ENCODE data around the gene PPRC1.
"Not testable (repeated sequence)": the region's sequence is repeated elsewhere in the genome, so short reads cannot be mapped to it uniquely, and the experiment has no call there.

Gene PPRC1

DNA sequence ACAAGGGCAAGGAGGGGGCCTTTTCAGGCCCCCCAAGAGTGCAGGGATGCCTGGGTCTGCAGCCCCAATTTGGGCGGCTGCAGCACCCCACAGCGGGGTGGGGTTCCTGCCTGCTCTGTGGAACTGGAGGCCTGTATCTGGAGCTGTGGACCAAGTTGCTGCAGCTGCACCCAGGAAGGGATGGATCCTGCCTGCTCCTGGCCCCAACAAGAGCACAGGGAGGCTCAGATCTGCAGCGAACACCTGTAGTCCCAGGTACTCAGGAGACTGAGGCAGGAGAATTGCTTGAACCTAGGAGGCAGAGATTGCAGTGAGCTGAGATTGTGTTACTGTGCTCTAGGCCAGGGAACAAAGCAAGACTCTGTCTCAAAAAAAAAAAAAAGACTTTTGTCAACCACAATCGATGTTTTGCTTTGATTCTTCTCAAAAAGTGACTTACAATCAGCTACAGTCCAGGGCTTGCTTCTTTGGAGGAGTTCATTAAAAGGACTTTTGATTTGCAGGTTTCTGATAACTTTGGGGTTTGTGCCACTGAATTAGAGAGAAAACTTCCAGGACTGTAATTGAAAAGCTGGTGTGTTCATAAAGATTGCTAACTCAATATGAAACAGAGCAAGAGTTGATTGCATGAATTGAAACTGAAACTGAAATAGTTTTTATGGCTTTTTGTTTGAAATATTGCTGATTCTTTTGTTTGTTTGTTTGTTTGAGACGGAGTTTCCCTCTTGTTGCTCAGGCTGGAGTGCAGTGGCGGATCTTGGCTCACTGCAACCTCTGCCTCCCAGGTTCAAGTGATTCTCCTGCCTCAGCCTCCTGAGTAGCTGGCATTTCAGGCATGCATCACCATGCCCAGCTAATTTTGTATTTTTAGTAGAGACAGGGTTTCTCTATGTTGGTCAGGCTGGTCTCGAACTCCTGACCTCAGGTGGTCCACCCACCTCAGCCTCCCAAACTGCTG, 56.4 kb downstream of the PPRC1 start:
- DNase-seq (ENCODE audit: low read depth in 2 of 2), result not testable (repeated sequence)

DNA sequence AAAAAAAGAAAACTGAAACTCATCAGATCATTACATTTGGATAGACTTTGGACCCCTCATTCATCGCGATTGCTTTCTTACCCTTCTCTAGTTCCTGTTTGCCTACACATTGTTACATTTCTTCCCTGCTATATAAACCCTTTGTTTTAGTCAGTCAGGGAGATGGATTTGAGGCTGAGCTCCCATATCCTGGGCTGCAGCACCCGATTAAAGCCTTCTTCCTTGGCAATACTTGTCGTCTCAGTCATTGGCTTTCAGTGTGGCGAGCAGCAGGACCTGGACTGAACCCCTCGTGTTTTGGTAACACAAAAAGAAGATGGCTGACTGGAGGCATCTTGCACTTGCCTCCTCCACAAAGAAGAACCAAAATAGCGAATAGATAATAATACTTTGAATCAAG, 59.1 kb downstream of the PPRC1 start:
- no peak for DNase-seq (ENCODE audit: low read depth in 2 of 2)

DNA sequence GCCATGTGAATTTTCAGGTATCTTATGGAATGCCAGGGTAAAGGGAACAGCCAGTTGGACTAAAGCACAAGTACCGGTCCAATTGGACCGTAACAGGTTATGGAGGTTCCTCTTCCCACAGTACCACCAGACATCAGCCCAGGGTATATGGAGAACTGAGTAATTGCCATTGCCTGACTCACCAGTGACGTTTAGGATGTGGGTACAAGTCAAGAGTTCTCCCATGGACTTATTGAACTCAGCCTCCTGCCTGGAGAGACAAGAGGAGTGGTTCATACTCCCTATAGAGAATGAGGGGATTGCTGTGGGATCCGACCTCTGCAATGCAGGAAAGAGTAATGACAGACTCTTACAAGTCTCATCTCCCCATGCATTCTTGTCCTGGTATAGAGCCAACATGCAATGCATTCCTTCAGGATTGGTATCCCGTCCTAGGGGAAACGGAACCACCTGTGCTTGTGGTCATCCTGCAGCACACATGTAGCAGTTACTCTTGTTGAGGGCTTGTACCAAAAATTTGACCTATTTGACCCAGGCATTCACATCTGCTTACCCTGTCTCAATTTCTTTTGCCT, 62.5 kb downstream of the PPRC1 start:
- DNase-seq (ENCODE audit: low read depth in 2 of 2), result no peak

DNA sequence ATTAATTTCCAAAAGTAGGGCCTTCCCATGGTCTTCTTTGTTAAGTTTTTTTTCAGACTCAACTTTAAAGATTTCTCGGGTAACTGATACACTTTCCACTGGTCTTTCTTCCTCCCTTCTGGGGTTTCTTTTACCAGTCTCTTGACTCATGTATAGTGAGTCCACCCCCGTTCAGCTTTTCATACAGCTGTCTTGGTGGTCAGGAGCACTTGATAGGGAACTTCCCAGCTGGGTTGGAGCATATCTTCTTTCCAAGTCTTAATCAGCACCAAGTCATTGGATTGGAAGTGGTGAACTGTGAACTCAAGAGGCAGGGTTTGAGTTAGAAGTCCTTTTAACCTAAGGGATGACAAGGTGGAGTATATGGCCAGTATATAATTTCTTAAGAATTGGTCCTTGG, 64.1 kb downstream of the PPRC1 start:
- no peak for DNase-seq (ENCODE audit: low read depth in 2 of 2)

DNA sequence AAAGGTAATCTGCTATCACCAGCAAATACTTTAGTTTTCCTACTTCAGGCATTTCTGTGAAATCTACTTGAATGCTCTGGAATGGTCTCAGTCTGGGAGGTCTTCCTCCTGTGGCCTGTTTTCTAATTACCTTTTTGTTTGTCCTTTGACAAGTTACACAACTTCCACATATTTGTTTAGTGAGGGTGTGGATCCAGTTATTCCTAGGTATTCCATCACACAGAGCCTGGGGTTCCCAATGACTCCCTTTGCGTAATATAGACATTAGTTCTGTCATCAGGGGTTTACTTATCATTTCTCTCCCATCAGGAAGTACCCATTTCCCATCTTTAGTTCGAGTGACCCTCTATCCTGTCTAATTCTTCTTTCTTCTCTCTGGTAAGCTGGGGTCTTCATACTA, 65.2 kb downstream of the PPRC1 start:
- DNase-seq (ENCODE audit: low read depth in 2 of 2), result no peak

All from activated CD8-positive, alpha-beta memory T cell treated with anti-CD3 and anti-CD28 coated beads for 4 hours (primary cell).